NT2/D1 (cell line): ENCODE data around the gene ZNF429.
"Not testable (repeated sequence)": the region's sequence is repeated elsewhere in the genome, so short reads cannot be mapped to it uniquely, and the experiment has no call there.

Experiments used
- DNase-seq: peaks from one replicate; pipeline ENCODE4 v3.0.0-alpha.2; 2011; ENCODE audit warnings: low read depth, low spot score
- H3K27me3 ChIP-seq: 2 replicates; pipeline ENCODE4 v1.6.0; 2011; ENCODE audit warnings: mild to moderate bottlenecking; ENCODE audit not compliant: insufficient read length, insufficient read depth
- H3K36me3 ChIP-seq: 2 replicates; pipeline ENCODE4 v1.6.1; 2011; ENCODE audit warnings: mild to moderate bottlenecking, low read length, mixed read lengths; ENCODE audit not compliant: insufficient read depth, insufficient read length
- H3K4me1 ChIP-seq: 2 replicates; pipeline ENCODE4 v1.5.1; 2011; ENCODE audit not compliant: insufficient read depth, insufficient read length
- H3K4me3 ChIP-seq: 2 replicates; pipeline ENCODE4 v1.5.1; 2011; ENCODE audit warnings: low read depth; ENCODE audit not compliant: insufficient read length
- H3K9ac ChIP-seq: 2 replicates; pipeline ENCODE4 v1.6.0; 2011; ENCODE audit warnings: low read depth; ENCODE audit not compliant: insufficient read length
- H3K9me3 ChIP-seq: 2 replicates; pipeline ENCODE4 v1.5.1; 2011; ENCODE audit warnings: mild to moderate bottlenecking, low read length; ENCODE audit not compliant: insufficient read depth
- SUZ12 ChIP-seq: IDR thresholded peaks from 2 replicates; pipeline ENCODE4 v1.6.1; 2011; ENCODE audit not compliant: insufficient read length, insufficient read depth; ENCODE audit errors: extremely low read depth
- YY1 ChIP-seq: IDR thresholded peaks from 2 replicates; pipeline ENCODE4 v1.6.1; 2011; ENCODE audit not compliant: insufficient read length, insufficient read depth
- ZNF274 ChIP-seq: IDR thresholded peaks from 2 replicates; pipeline ENCODE4 v1.6.1; 2011; ENCODE audit warnings: mild to moderate bottlenecking, low read depth, low read length

Gene ZNF429

GRCh38 chr19:21593502-21593901 lies 88.1 kb downstream of the ZNF429 start:
- no peak overlapping the region for H3K4me3 ChIP-seq
- no peak for DNase-seq
- H3K36me3 ChIP-seq, result no peaks in the 10 kb centered on the region
- H3K27me3 ChIP-seq, result no peaks in the 10 kb centered on the region
- no peaks in the 10 kb centered on the region for H3K9me3 ChIP-seq
- TF ChIP-seq YY1, result no peak
- no peak for TF ChIP-seq SUZ12
- no peak for TF ChIP-seq ZNF274
- peaks cover 2% of the 10 kb centered on the region for H3K4me1 ChIP-seq
- H3K9ac ChIP-seq, result no peak overlapping the region

- Histone ChIP-seq H3K27me3 (no peaks in the 10 kb centered on the region), H3K36me3 (no peaks in the 10 kb centered on the region), H3K4me3 (no peak overlapping the region), H3K4me1 (peaks cover 2% of the 10 kb centered on the region), H3K9ac (no peak overlapping the region), H3K9me3 (no peaks in the 10 kb centered on the region)
- no peak for TF ChIP-seq ZNF274
- TF ChIP-seq SUZ12, result no peak
- TF ChIP-seq YY1, result no peak
- DNase-seq, result no peak
Measured at GRCh38 chr19:21593934-21594820, 88.8 kb downstream of the ZNF429 start.

- Histone ChIP-seq H3K9me3 (no peaks in the 10 kb centered on the region), H3K9ac (no peak overlapping the region), H3K27me3 (no peaks in the 10 kb centered on the region), H3K36me3 (no peaks in the 10 kb centered on the region), H3K4me1 (no peaks in the 10 kb centered on the region), H3K4me3 (no peak overlapping the region)
- no peak for DNase-seq
- TF ChIP-seq YY1 (no peak), ZNF274 (no peak), SUZ12 (no peak)
Measured at GRCh38 chr19:21595185-21595584, 89.8 kb downstream of the ZNF429 start.

- Histone ChIP-seq H3K4me3 (no peak overlapping the region), H3K27me3 (no peaks in the 10 kb centered on the region), H3K9ac (no peak overlapping the region), H3K36me3 (no peaks in the 10 kb centered on the region), H3K4me1 (peaks cover 14% of the 10 kb centered on the region), H3K9me3 (peaks cover 12% of the 10 kb centered on the region; the same call in 1 of the 2 replicates)
- no peak for DNase-seq
- TF ChIP-seq YY1 (no peak), ZNF274 (no peak), SUZ12 (no peak)
Measured at GRCh38 chr19:21602082-21602658, 96.8 kb downstream of the ZNF429 start.

- H3K27me3 ChIP-seq, H3K4me3 ChIP-seq, DNase-seq, H3K36me3 ChIP-seq: not testable (repeated sequence)
- peaks cover 14% of the 10 kb centered on the region for H3K4me1 ChIP-seq
- peaks cover 12% of the 10 kb centered on the region; the same call in 1 of the 2 replicates for H3K9me3 ChIP-seq
- H3K9ac ChIP-seq, result peak overlapping the region; percentile 66
Measured at GRCh38 chr19:21602659-21603430, 97.4 kb downstream of the ZNF429 start.

GRCh38 chr19:21603431-21604231 lies 98.2 kb downstream of the ZNF429 start:
- Histone ChIP-seq H3K4me1 (peaks cover 14% of the 10 kb centered on the region), H3K9ac (peak overlapping the region; percentile 66), H3K9me3 (peaks cover 12% of the 10 kb centered on the region; the same call in 1 of the 2 replicates), H3K27me3 (no peaks in the 10 kb centered on the region), H3K36me3 (no peaks in the 10 kb centered on the region), H3K4me3 (no peak overlapping the region)
- TF ChIP-seq YY1, result no peak
- TF ChIP-seq ZNF274, result no peak
- no peak for TF ChIP-seq SUZ12
- no peak for DNase-seq
